Ishikawa (cell line): ENCODE results near the gene SNX19.
A peak's percentile ranks its signal among the peaks of the same experiment; 100 is the strongest.

Experiments
- CEBPB ChIP-seq: IDR thresholded peaks from 2 replicates; pipeline ENCODE4 v1.6.1; 2012
- CREB1 ChIP-seq: IDR thresholded peaks from 2 replicates; pipeline ENCODE4 v1.6.1; 2012; ENCODE audit warnings: low read depth
- EGR1 ChIP-seq: IDR thresholded peaks from 2 replicates; pipeline ENCODE4 v1.6.1; 2012
- EP300 ChIP-seq: IDR thresholded peaks from 2 replicates; pipeline ENCODE4 v1.6.1; 2012; ENCODE audit warnings: borderline replicate concordance
- FOXM1 ChIP-seq: IDR thresholded peaks from 2 replicates; pipeline ENCODE4 v1.6.1; 2012; ENCODE audit warnings: low read depth, borderline replicate concordance
- MAX ChIP-seq: IDR thresholded peaks from 2 replicates; pipeline ENCODE4 v1.6.1; 2012
- NFIC ChIP-seq: IDR thresholded peaks from 2 replicates; pipeline ENCODE4 v1.6.1; 2012
- RAD21 ChIP-seq: IDR thresholded peaks from 2 replicates; pipeline ENCODE4 v1.6.1; 2012; ENCODE audit warnings: low read depth
- REST ChIP-seq: IDR thresholded peaks from 2 replicates; pipeline ENCODE4 v1.6.1; 2012; ENCODE audit warnings: low read depth, mild to moderate bottlenecking
- TAF1 ChIP-seq: IDR thresholded peaks from 2 replicates; pipeline ENCODE4 v1.6.1; 2012; ENCODE audit warnings: low read depth, mild to moderate bottlenecking
- TCF12 ChIP-seq: IDR thresholded peaks from 2 replicates; pipeline ENCODE4 v1.6.1; 2012; ENCODE audit warnings: low read depth
- TEAD4 ChIP-seq: IDR thresholded peaks from 2 replicates; pipeline ENCODE4 v1.6.1; 2012
- USF1 ChIP-seq: IDR thresholded peaks from 2 replicates; pipeline ENCODE4 v1.6.1; 2012
- YY1 ChIP-seq: IDR thresholded peaks from 2 replicates; pipeline ENCODE4 v1.6.1; 2012; ENCODE audit warnings: low read depth
- ZBTB7A ChIP-seq: IDR thresholded peaks from 2 replicates; pipeline ENCODE4 v1.6.1; 2012; ENCODE audit warnings: low read depth

Gene SNX19

GRCh38 chr11:130874955-130875531 is 41.2 kb downstream of the SNX19 start:
- TF ChIP-seq TAF1: no peak
- TF ChIP-seq CREB1: no peak
- TF ChIP-seq USF1: no peak
- no peak for TF ChIP-seq RAD21
- no peak for TF ChIP-seq CEBPB
- no peak for TF ChIP-seq EGR1
- TF ChIP-seq NFIC: peak; percentile 27; the same call in 1 of the 2 replicates

- TF ChIP-seq EGR1: no peak
- no peak for TF ChIP-seq TCF12
- no peak for TF ChIP-seq CEBPB
- TF ChIP-seq EP300: no peak
- TF ChIP-seq CREB1: no peak
- TF ChIP-seq TEAD4: no peak
- no peak for TF ChIP-seq FOXM1
Measured at GRCh38 chr11:130874396-130874795, 41.9 kb downstream of the SNX19 start.

GRCh38 chr11:130873761-130874160 is 42.5 kb downstream of the SNX19 start:
- no peak for TF ChIP-seq YY1
- TF ChIP-seq TCF12: no peak
- TF ChIP-seq MAX: no peak
- TF ChIP-seq EP300: peak; percentile 33; the same call in 1 of the 2 replicates
- no peak for TF ChIP-seq ZBTB7A
- peak; percentile 32; the same call in 1 of the 2 replicates for TF ChIP-seq TEAD4

GRCh38 chr11:130872981-130873380 is 43.3 kb downstream of the SNX19 start:
- TF ChIP-seq ZBTB7A: no peak
- no peak for TF ChIP-seq TCF12
- no peak for TF ChIP-seq CEBPB
- no peak for TF ChIP-seq EP300
- TF ChIP-seq TAF1: no peak
- TF ChIP-seq NFIC: no peak
- TF ChIP-seq YY1: no peak
- no peak for TF ChIP-seq USF1
- no peak for TF ChIP-seq RAD21
- TF ChIP-seq CREB1: no peak
- TF ChIP-seq MAX: no peak

- TF ChIP-seq NFIC (no peak), REST (no peak), TAF1 (no peak), TCF12 (no peak), EP300 (no peak), YY1 (no peak), FOXM1 (no peak), USF1 (no peak), TEAD4 (no peak), EGR1 (no peak), CREB1 (no peak), MAX (no peak), RAD21 (no peak), ZBTB7A (no peak), CEBPB (no peak)
Measured at GRCh38 chr11:130872513-130872912, 43.8 kb downstream of the SNX19 start.

- no peak for TF ChIP-seq ZBTB7A
- no peak for TF ChIP-seq TCF12
- no peak for TF ChIP-seq CREB1
- no peak for TF ChIP-seq FOXM1
- no peak for TF ChIP-seq TEAD4
- TF ChIP-seq MAX: no peak
- TF ChIP-seq NFIC: no peak
- no peak for TF ChIP-seq TAF1
- TF ChIP-seq USF1: no peak
- TF ChIP-seq YY1: no peak
- TF ChIP-seq EGR1: no peak
- TF ChIP-seq RAD21: no peak
- no peak for TF ChIP-seq CEBPB
- no peak for TF ChIP-seq REST
- no peak for TF ChIP-seq EP300
Measured at GRCh38 chr11:130872102-130872501, 44.2 kb downstream of the SNX19 start.
